IgD-negative memory B cell (primary cell): ENCODE measurements around the gene DDX25. TPM values are rescaled to one million over a fixed set of nuclear protein-coding genes. Genes with fewer than 3 reads are reported as not detected.

Experiments
- H3K27ac Mint-ChIP-seq, 3 donors: one replicate each; pipeline ENCODE4 v1.8.0; 2020 to 2022; ENCODE audit warnings: mild to moderate bottlenecking in 3 of 3, mixed read lengths in 3 of 3, moderate library complexity in 1 of 3
- H3K27me3 Mint-ChIP-seq: one replicate; pipeline ENCODE4 v1.8.0; 2021; ENCODE audit warnings: mixed read lengths
- H3K36me3 Mint-ChIP-seq: one replicate; pipeline ENCODE4 v1.8.0; 2020; ENCODE audit warnings: mild to moderate bottlenecking, mixed read lengths
- H3K4me1 Mint-ChIP-seq, 3 donors: one replicate each; pipeline ENCODE4 v1.8.0; 2020 to 2022; ENCODE audit warnings: mixed read lengths in 3 of 3, mild to moderate bottlenecking in 1 of 3
- H3K4me3 Mint-ChIP-seq, 4 donors: one replicate each; pipeline ENCODE4 v1.8.0; 2020 to 2022; ENCODE audit warnings: mild to moderate bottlenecking in 4 of 4, mixed read lengths in 4 of 4, moderate library complexity in 3 of 4
- H3K9me3 Mint-ChIP-seq, 3 donors: one replicate each; pipeline ENCODE4 v1.8.0; 2020 to 2021; ENCODE audit warnings: mixed read lengths in 3 of 3, mild to moderate bottlenecking in 1 of 3
- polyA plus RNA-seq: library from polyadenylated mRNA; unstranded; fragments of 300-500 nt; fragmentation: Illumina TruSeq; gene quantifications from one replicate; pipeline ENCODE4 v1.2.3, GENCODE V29; 2021

DDX25 gene
- polyA plus RNA-seq, 1 donor from 2014 or later, result 0.08 TPM

DNA sequence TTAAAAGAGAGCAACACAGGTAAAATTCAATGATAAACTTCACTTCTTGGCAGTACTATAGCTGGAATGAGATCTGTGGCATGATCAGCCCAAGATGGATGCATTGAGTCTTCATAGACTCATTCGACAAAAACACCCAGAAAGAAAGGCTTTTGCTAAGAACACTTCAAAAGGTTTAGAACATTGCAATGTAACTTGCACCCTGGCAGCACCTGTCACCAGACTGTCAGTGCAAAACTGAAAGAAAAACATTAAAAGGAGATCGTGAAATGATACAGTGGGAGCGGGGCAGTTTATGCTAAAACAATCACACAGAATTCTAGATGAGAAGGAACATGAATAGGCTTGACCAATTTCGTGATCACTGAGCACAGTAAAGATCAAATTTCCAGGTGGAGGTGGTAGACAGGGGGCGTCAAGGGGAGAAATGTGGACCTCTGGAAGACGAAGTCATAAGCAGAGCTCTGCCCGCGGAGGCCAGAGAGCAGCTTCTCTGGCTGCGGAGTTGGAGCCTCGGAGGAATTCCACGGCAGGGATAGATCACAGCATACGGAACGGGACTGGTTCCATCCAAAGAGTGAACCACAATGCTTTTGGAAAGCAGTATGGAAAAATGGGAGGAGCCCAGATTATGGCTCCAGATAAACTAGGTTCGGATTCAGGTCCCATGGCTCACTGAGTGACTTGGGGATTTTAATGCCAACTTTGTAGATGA lies 53.5 kb downstream of the DDX25 start:
- Mint-ChIP-seq H3K27ac (no peak overlapping the region), H3K27me3 (peaks cover 7% of the 10 kb centered on the region), H3K4me3 (no peak overlapping the region), H3K36me3 (peaks cover 1% of the 10 kb centered on the region), H3K9me3 (peaks cover 3 to 8% (median 4%) of the 10 kb centered on the region in 3 donors), H3K4me1 (peaks cover 0 to 4% (median 3%) of the 10 kb centered on the region in 3 donors)

DNA sequence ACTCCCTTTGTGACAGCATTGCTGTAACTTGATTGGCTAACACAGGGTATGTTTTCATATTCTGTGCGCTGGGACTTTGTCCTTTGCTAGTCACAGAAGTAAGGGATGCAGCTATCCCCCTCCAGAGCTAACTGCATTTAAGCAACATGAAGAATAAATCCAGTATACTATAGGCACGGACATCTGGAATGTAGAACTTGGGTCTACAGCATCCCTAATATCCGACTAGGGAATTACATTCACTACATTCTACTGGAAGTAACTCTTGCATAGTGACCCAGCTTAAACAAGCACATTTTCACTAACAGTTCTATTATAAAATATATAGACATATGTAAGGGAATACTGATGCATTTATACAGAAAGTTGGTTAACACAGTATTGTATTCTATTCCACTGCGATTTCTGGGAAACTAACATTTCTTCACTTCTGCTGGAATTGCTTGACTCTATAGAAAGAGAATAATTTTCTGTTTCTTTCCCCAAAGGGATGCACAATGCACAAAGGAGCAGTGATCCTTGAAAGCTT lies 54.6 kb downstream of the DDX25 start:
- Mint-ChIP-seq H3K4me3 (no peak overlapping the region), H3K27me3 (peaks cover 7% of the 10 kb centered on the region), H3K27ac (no peak overlapping the region), H3K9me3 (peaks cover 3 to 14% (median 6%) of the 10 kb centered on the region in 3 donors), H3K4me1 (peaks cover 0 to 4% (median 3%) of the 10 kb centered on the region in 3 donors), H3K36me3 (peaks cover 2% of the 10 kb centered on the region)

DNA sequence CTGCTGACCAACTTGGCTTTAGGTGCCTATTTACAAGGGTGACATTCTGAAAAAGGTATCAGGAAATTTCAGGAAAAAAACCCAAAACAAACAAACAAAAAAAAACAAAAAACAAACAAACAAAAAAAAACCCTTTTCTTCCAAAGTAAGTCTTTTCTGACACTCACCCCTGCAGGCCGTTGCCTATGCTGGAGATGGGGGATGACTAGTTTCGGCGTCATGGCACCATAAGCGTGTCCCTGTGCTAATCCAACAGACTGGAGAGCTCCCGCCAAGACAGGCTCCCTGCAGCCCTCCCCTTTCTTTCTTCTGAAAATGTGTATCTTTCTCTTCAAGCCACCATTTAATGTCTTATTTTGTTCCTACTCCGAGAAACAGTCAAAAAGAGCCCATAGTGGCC lies 55.2 kb downstream of the DDX25 start:
- Mint-ChIP-seq H3K4me1 (peaks cover 0 to 4% (median 3%) of the 10 kb centered on the region in 3 donors), H3K27me3 (peaks cover 6% of the 10 kb centered on the region), H3K27ac (no peak overlapping the region), H3K36me3 (peaks cover 2% of the 10 kb centered on the region), H3K9me3 (peaks cover 3 to 14% (median 6%) of the 10 kb centered on the region in 3 donors), H3K4me3 (no peak overlapping the region)

DNA sequence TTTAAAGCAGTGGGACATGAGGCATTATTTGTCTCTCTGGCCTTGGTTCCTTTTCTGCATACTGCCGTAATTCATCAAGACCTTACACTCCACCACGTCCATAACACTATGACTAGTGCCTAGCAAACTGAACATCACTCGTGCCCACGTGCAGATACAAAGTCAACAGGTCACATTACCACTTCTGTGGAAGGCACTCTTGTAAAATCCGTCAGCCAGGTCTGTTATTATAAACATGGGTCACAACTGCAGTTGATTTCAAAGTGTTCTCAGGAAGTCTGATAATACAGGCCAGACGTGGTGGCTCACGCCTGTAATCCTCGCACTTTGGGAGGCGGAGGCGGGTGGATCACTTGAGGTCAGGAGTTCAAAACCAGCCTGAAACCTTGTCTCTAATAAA lies 55.6 kb downstream of the DDX25 start:
- Mint-ChIP-seq H3K36me3 (peaks cover 2% of the 10 kb centered on the region), H3K27me3 (peaks cover 6% of the 10 kb centered on the region), H3K9me3 (peaks cover 3 to 14% (median 6%) of the 10 kb centered on the region in 3 donors), H3K4me3 (no peak overlapping the region), H3K27ac (no peak overlapping the region), H3K4me1 (peaks cover 0 to 4% (median 3%) of the 10 kb centered on the region in 3 donors)

DNA sequence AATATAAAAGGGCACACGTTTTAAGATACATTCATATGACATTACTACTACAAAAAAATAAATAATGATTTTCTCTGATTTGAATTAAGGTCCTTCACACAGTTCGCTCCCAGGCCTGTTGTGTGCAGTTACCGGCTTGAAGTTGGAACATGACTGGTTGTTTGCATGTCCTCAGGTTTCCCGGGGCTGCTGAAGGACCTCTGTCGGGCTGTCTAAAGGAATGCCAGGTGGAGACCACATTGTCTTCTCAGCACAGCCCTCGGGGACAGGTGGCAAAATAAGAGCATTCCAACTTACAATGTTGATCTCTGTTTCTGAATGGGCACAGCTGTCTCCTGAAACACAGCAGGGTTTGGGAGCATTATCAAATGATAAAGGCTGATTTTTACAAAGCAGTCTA lies 56.5 kb downstream of the DDX25 start:
- Mint-ChIP-seq H3K4me3 (peak overlapping the region in 1 of 4 donors; percentile 6), H3K4me1 (peaks cover 0 to 4% (median 3%) of the 10 kb centered on the region in 3 donors), H3K27me3 (peaks cover 6% of the 10 kb centered on the region), H3K27ac (no peak overlapping the region), H3K9me3 (peaks cover 3 to 14% (median 6%) of the 10 kb centered on the region in 3 donors), H3K36me3 (peaks cover 2% of the 10 kb centered on the region)

DNA sequence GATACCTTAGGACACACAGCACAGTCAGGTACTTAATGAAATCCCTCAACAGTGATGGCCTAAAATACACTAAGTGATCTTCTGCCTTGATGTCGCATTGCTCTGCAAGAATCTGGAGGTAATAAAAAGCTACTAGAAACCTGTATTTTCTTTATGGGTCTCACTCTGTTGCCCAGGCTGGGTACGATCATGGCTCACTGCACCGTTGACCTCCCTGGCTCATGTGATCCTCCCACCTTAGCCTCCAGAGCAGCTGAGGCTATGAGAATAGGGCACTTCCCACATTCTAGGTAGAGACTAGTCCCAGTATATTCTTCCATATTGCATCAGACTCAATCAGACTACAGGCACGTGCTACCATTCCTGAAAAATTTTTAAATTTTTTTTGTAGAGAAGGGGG lies 63.2 kb downstream of the DDX25 start:
- no peak overlapping the region for H3K27ac Mint-ChIP-seq
- peaks cover 0 to 2% (median 0%) of the 10 kb centered on the region in 3 donors for H3K4me1 Mint-ChIP-seq
- H3K27me3 Mint-ChIP-seq, result peaks cover 5% of the 10 kb centered on the region
- H3K4me3 Mint-ChIP-seq, result no peak overlapping the region
- peaks cover 2 to 8% (median 5%) of the 10 kb centered on the region in 3 donors for H3K9me3 Mint-ChIP-seq
- H3K36me3 Mint-ChIP-seq, result peaks cover 2% of the 10 kb centered on the region

DNA sequence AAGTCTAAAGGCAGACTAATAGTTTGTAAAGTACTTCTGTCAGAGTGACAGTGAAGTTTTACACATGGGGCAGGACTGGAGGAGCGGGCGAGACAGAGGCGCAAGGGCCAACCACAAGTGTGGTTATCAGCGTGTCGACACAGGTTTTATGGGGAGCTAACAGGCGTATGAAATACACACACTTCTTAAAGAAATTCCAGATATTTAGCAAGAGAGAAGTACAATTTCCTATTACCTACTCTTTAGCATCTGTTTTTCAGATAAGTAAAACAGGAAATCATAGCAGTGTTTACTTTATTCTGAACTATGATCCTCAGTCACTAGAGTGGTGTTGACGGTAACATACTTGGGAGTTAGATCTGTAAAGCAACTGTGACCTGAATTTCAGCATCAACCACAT lies 64.0 kb downstream of the DDX25 start:
- Mint-ChIP-seq H3K9me3 (peaks cover 0 to 2% (median 0%) of the 10 kb centered on the region in 3 donors), H3K4me3 (no peak overlapping the region), H3K36me3 (no peaks in the 10 kb centered on the region), H3K27ac (no peak overlapping the region), H3K4me1 (peaks cover 0 to 2% (median 0%) of the 10 kb centered on the region in 3 donors), H3K27me3 (peaks cover 6% of the 10 kb centered on the region)

DNA sequence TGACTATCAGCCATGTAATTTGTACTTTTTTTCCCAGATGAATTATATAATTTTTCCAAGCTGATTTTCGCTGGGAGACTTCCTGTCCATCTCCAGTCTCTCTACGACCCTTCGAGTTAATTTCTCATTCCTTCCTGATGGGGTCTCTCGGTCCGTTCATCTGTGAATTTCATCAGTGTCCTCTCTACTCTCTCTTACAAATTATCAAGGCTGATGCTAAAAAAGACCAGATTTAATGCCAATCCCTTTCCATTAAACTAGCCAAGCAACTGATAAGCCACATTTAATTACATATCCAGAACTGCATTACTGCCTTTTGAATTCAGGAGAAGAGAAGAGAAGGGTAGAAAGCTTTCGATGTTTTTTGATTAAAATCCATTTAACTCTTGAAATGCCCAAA lies 67.3 kb downstream of the DDX25 start:
- Mint-ChIP-seq H3K27ac (no peak overlapping the region), H3K9me3 (peaks cover 0 to 2% (median 0%) of the 10 kb centered on the region in 3 donors), H3K27me3 (peaks cover 4% of the 10 kb centered on the region), H3K4me1 (peaks cover 0 to 2% (median 0%) of the 10 kb centered on the region in 3 donors), H3K4me3 (no peak overlapping the region), H3K36me3 (no peaks in the 10 kb centered on the region)

DNA sequence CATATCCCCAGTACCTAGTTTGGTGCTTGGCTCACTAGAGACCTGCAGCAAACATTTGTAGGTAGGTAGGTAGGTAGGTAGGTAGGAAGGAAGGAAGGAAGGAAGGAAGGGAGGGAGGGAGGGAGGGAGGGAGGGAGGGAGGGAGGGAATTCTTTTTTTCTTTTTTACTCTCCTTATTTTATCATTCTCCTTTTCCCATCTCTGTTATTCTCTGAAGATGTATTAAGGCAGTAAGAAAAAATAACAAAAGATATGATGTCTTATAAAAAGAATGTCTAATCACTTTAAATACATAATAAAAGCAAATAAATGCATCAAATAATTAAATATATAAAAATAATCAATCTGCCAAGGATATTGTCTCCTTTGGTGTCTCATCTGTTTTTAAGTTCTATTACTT lies 70.0 kb downstream of the DDX25 start:
- peaks cover 0 to 2% (median 0%) of the 10 kb centered on the region in 3 donors for H3K9me3 Mint-ChIP-seq
- no peaks in the 10 kb centered on the region for H3K4me1 Mint-ChIP-seq
- peaks cover 2% of the 10 kb centered on the region for H3K27me3 Mint-ChIP-seq

DNA sequence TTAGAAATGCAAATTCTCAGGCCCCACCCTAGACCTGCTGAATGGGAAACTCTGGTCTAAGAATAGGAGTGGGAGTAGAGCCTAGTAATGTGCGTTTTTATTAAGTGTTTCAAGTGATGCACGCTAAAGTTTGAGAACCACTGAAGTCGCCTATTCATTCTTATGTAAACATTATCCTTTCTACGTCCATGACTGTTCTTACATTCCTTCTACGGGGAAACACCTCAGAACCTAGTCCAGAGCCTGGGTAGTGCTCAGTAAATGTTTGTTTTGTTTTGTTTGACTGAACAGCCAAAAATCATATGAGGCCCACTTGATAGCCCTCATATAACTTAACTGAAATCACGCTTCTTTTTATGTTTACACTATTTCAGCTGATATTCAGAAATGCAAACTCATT lies 71.3 kb downstream of the DDX25 start:
- H3K4me1 Mint-ChIP-seq, result no peaks in the 10 kb centered on the region
- H3K27me3 Mint-ChIP-seq, result peaks cover 2% of the 10 kb centered on the region
- no peak overlapping the region for H3K4me3 Mint-ChIP-seq
- no peak overlapping the region for H3K27ac Mint-ChIP-seq
- peaks cover 0 to 2% (median 0%) of the 10 kb centered on the region in 3 donors for H3K9me3 Mint-ChIP-seq
- no peaks in the 10 kb centered on the region for H3K36me3 Mint-ChIP-seq

More for the DNA sequence above, 70.0 kb downstream of the DDX25 start:
- Mint-ChIP-seq H3K36me3 (no peaks in the 10 kb centered on the region), H3K27ac (no peak overlapping the region), H3K4me3 (no peak overlapping the region)

DNA sequence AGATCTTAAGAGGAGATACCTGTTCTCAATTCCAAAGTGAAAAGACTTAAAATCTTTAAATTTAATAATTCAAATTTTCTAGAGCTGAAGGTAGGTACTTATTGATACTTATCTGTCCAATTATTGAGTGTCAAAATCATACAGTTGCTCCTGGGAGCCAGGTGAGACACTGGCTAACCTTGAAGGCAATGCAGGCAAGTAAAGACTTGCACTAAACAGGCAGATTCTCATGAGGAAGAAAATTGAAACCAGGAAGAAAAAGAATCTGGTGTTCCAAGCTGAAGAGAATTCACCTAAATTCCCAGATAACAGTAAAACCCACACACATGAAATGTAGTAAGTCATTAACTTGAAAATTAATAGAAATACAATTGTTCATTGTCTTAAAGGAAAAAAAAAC lies 71.8 kb downstream of the DDX25 start:
- H3K4me1 Mint-ChIP-seq, result no peaks in the 10 kb centered on the region
- no peaks in the 10 kb centered on the region for H3K36me3 Mint-ChIP-seq
- H3K27ac Mint-ChIP-seq, result no peak overlapping the region
- H3K9me3 Mint-ChIP-seq, result peaks cover 0 to 2% (median 0%) of the 10 kb centered on the region in 3 donors
- peaks cover 2% of the 10 kb centered on the region for H3K27me3 Mint-ChIP-seq
- no peak overlapping the region for H3K4me3 Mint-ChIP-seq

DNA sequence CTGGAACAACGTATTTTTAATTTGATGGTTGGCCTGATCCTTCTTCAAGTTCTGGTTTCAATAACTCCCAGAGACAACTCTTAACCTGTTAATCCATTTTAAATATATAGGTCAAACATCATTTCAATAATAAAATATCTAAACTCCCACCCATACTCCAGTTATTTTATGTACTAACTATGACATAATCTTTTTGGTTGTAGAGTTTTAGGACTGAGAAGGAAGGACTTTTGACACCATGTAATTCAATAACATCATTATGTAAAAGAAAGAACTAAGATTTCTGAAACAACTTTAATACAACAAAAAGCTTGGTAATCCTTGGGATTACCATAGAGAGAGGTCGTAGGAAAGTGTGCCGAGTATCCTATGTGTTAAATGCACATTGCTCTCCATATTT lies 73.0 kb downstream of the DDX25 start:
- no peak overlapping the region for H3K4me3 Mint-ChIP-seq
- no peaks in the 10 kb centered on the region for H3K36me3 Mint-ChIP-seq
- peaks cover 0 to 5% (median 0%) of the 10 kb centered on the region in 3 donors for H3K9me3 Mint-ChIP-seq
- H3K4me1 Mint-ChIP-seq, result no peaks in the 10 kb centered on the region
- peaks cover 2% of the 10 kb centered on the region for H3K27me3 Mint-ChIP-seq
- H3K27ac Mint-ChIP-seq, result no peak overlapping the region

DNA sequence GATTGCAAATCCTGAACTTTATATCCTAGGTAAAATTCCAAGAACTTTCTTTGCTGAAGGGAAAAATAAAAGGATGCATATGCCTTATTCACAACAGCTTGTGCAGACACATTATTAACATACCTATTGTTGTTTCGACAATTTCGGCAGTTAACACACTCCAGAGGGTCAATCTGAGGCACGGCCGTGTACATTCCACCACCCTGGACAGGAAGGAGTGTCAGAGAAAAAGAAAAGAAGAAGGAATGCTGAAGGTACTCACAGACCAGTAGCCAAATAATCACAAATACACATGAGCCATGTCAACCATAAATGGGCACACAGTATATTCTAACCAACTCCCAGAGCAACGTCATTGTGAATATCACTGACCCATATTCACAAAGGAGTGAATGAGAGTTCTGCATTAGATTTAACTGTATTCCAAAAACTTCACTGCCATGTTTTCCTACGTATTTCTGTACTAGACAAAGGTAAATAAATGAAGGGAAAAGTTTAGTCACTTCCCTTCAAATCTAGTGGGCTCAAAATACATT lies 73.9 kb downstream of the DDX25 start:
- H3K27ac Mint-ChIP-seq, result no peak overlapping the region

More for the DNA sequence above, 73.9 kb downstream of the DDX25 start:
- Mint-ChIP-seq H3K36me3 (no peaks in the 10 kb centered on the region), H3K9me3 (peaks cover 0 to 3% (median 0%) of the 10 kb centered on the region in 3 donors), H3K27me3 (no peaks in the 10 kb centered on the region), H3K4me3 (no peak overlapping the region), H3K4me1 (peaks cover 0 to 6% (median 4%) of the 10 kb centered on the region in 3 donors)
